Measurements from ENCODE around the gene ANKRD18A. TPM values are rescaled to one million over a fixed set of nuclear protein-coding genes. Genes with fewer than 3 reads are reported as not detected.
"Not testable (repeated sequence)": the region's sequence is repeated elsewhere in the genome, so short reads cannot be mapped to it uniquely, and the experiment has no call there.

Gene ANKRD18A
- total RNA-seq, 4 donors from 2014 or later, result 1.8 TPM; not detected in 3

GRCh38 chr9:38619556-38620447 is 594 bp downstream of the ANKRD18A start:
- Histone ChIP-seq H3K9me3 (peaks cover 0 to 1% of the 10 kb centered on the region in 2 donors), H3K4me3 (no peak overlapping the region), H3K27ac (no peak overlapping the region), H3K4me1 (peaks cover 0 to 25% of the 10 kb centered on the region in 2 donors), H3K36me3 (no peaks in the 10 kb centered on the region), H3K27me3 (peaks cover 0 to 52% of the 10 kb centered on the region in 2 donors)
- TF ChIP-seq CTCF (IDR thresholded peaks at IDR 0.05) (no peak), POLR2A (IDR thresholded peaks at IDR 0.05) (no peak)
- intact Hi-C loops (cut with DNase I; ENCODE audit: low total_unique reads), result no loop called here
- DNase-seq, result no peak

GRCh38 chr9:38598029-38598745 is 22.2 kb downstream of the ANKRD18A start:
- intact Hi-C loops (cut with DNase I; ENCODE audit: low total_unique reads); H3K9me3 ChIP-seq; H3K27ac ChIP-seq; H3K4me3 ChIP-seq; DNase-seq; H3K36me3 ChIP-seq; H3K27me3 ChIP-seq; H3K4me1 ChIP-seq: not testable (repeated sequence)

- H3K4me3 ChIP-seq, result not testable (repeated sequence)
Observed at GRCh38 chr9:38595117-38595516, 25.3 kb downstream of the ANKRD18A start.

GRCh38 chr9:38591346-38592063 is 28.9 kb downstream of the ANKRD18A start:
- H3K36me3 ChIP-seq; intact Hi-C loops (cut with DNase I; ENCODE audit: low total_unique reads); H3K9me3 ChIP-seq; H3K27ac ChIP-seq; H3K4me1 ChIP-seq; H3K27me3 ChIP-seq; DNase-seq; H3K4me3 ChIP-seq: not testable (repeated sequence)

More at GRCh38 chr9:38595117-38595516, 25.3 kb downstream of the ANKRD18A start:
- H3K27ac ChIP-seq; H3K9me3 ChIP-seq; H3K4me1 ChIP-seq; intact Hi-C loops (cut with DNase I; ENCODE audit: low total_unique reads); H3K36me3 ChIP-seq; H3K27me3 ChIP-seq; DNase-seq: not testable (repeated sequence)

GRCh38 chr9:38583765-38584164 is 36.6 kb downstream of the ANKRD18A start:
- H3K9me3 ChIP-seq; DNase-seq; H3K4me1 ChIP-seq; H3K27me3 ChIP-seq; H3K27ac ChIP-seq; H3K36me3 ChIP-seq; intact Hi-C loops (cut with DNase I; ENCODE audit: low total_unique reads); H3K4me3 ChIP-seq: not testable (repeated sequence)

GRCh38 chr9:38580112-38580511 is 40.3 kb downstream of the ANKRD18A start:
- DNase-seq; H3K36me3 ChIP-seq; H3K27me3 ChIP-seq; intact Hi-C loops (cut with DNase I; ENCODE audit: low total_unique reads); H3K27ac ChIP-seq; H3K4me3 ChIP-seq; H3K9me3 ChIP-seq; H3K4me1 ChIP-seq: not testable (repeated sequence)

GRCh38 chr9:38576181-38576580 is 44.2 kb downstream of the ANKRD18A start:
- H3K4me3 ChIP-seq; intact Hi-C loops (cut with DNase I; ENCODE audit: low total_unique reads); H3K27ac ChIP-seq; H3K9me3 ChIP-seq; DNase-seq; H3K4me1 ChIP-seq; H3K36me3 ChIP-seq; H3K27me3 ChIP-seq: not testable (repeated sequence)

GRCh38 chr9:38566048-38566447 is 54.3 kb downstream of the ANKRD18A start:
- H3K27me3 ChIP-seq; H3K4me1 ChIP-seq; H3K27ac ChIP-seq; H3K9me3 ChIP-seq; DNase-seq; H3K36me3 ChIP-seq; H3K4me3 ChIP-seq; intact Hi-C loops (cut with DNase I; ENCODE audit: low total_unique reads): not testable (repeated sequence)

- H3K36me3 ChIP-seq; H3K27ac ChIP-seq; intact Hi-C loops (cut with DNase I; ENCODE audit: low total_unique reads); DNase-seq; H3K4me1 ChIP-seq; H3K27me3 ChIP-seq; H3K4me3 ChIP-seq; H3K9me3 ChIP-seq: not testable (repeated sequence)
Observed at GRCh38 chr9:38565178-38565577, 55.2 kb downstream of the ANKRD18A start.

- H3K9me3 ChIP-seq; H3K36me3 ChIP-seq; H3K27ac ChIP-seq; intact Hi-C loops (cut with DNase I; ENCODE audit: low total_unique reads); H3K4me3 ChIP-seq; H3K4me1 ChIP-seq; H3K27me3 ChIP-seq; DNase-seq: not testable (repeated sequence)
Observed at GRCh38 chr9:38563911-38564310, 56.5 kb downstream of the ANKRD18A start.

GRCh38 chr9:38561134-38561533 is 59.3 kb downstream of the ANKRD18A start:
- H3K27me3 ChIP-seq; H3K4me3 ChIP-seq; H3K36me3 ChIP-seq; H3K27ac ChIP-seq; H3K9me3 ChIP-seq; intact Hi-C loops (cut with DNase I; ENCODE audit: low total_unique reads); DNase-seq; H3K4me1 ChIP-seq: not testable (repeated sequence)

GRCh38 chr9:38559172-38559571 is 61.2 kb downstream of the ANKRD18A start:
- H3K9me3 ChIP-seq; H3K27me3 ChIP-seq; H3K27ac ChIP-seq; H3K4me3 ChIP-seq; intact Hi-C loops (cut with DNase I; ENCODE audit: low total_unique reads); H3K4me1 ChIP-seq; DNase-seq; H3K36me3 ChIP-seq: not testable (repeated sequence)
